ENCODE results near the gene MMP7. TPM values are rescaled to one million over a fixed set of nuclear protein-coding genes. Genes with fewer than 3 reads are reported as not detected.

MMP7 gene
- total RNA-seq, 4 donors from 2014 or later: 2.1 to 34.2 TPM; not detected in 2

Other genes starting within 250 kb of the MMP7 start
- 10 to 100 TPM in 1 of 4 donors, 1 to 10 TPM in 3; 3.4 to 30.2 (median 9.1) TPM for gene BIRC3, start 213.3 kb downstream of the MMP7 start, total RNA-seq
- 10 to 100 TPM; 39.4 to 56.0 (median 53.4) TPM for gene BIRC2, start 183.5 kb downstream of the MMP7 start, total RNA-seq
- 100 to 1,000 TPM in 2 of 4 donors, 10 to 100 TPM in 2; 81.8 to 109 (median 98.8) TPM for gene TMEM123, start 78.0 kb downstream of the MMP7 start, total RNA-seq
- gene MMP20, start 94.6 kb upstream of the MMP7 start, total RNA-seq: not detected
- gene MMP27, start 175.0 kb upstream of the MMP7 start, total RNA-seq: not detected
- 1 to 10 TPM in 3 of 4 donors, under 1 TPM in 1; 0.19 to 3.2 (median 1.1) TPM for gene MMP8, start 194.2 kb upstream of the MMP7 start, total RNA-seq
- gene MMP10, start 249.9 kb upstream of the MMP7 start, total RNA-seq: not detected